GM19328 (cell line): ENCODE data around the gene PSMB3.

Experiments used
- ATAC-seq: cut with Tn5 transposase; IDR thresholded peaks from one replicate; pipeline ENCODE4 v1.9.1; 2021; ENCODE audit warnings: mild to moderate bottlenecking, moderate library complexity; ENCODE audit not compliant: unreplicated experiment

PSMB3 gene

DNA sequence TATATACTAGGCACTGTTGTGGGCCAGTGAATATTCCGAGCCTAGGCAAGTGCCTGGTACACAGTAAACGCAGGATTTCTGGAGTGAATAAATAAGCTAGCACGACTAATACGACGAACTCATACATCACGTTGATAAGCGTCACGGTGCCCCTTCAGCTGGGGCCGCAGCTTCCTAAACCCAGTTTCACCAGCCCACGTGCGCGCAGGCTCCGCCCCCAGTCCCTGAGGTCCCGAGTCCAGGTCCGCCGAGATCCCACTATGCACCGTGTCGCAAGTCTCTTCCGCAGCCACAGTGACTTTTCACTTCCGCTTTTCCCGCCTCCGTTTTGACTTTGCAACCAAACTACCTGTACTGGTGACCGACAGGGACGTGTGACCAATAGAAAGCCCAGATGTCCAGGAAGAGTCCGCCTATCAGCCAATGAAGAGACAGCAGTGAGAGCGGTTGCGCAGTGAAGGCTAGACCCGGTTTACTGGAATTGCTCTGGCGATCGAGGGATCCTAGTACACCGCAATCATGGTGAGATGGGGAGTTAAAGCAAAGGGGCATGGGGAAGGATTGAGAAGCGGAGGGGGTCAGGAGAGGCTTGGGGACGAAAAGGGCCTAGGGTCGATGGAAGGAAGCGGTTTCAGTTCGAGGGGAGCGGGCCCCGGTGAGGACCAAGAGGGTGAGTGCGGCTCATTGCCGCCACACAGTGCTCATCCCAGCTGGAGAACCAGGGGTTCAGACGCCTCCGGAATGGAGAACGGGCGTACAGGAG lies at the start of gene PSMB3:
Gene PSMB3 (plus strand): TSS at position 434 of the 763 bp plus-strand sequence. CDS start 86 bp downstream, at position 520.
- peak; percentile 85 for ATAC-seq

DNA sequence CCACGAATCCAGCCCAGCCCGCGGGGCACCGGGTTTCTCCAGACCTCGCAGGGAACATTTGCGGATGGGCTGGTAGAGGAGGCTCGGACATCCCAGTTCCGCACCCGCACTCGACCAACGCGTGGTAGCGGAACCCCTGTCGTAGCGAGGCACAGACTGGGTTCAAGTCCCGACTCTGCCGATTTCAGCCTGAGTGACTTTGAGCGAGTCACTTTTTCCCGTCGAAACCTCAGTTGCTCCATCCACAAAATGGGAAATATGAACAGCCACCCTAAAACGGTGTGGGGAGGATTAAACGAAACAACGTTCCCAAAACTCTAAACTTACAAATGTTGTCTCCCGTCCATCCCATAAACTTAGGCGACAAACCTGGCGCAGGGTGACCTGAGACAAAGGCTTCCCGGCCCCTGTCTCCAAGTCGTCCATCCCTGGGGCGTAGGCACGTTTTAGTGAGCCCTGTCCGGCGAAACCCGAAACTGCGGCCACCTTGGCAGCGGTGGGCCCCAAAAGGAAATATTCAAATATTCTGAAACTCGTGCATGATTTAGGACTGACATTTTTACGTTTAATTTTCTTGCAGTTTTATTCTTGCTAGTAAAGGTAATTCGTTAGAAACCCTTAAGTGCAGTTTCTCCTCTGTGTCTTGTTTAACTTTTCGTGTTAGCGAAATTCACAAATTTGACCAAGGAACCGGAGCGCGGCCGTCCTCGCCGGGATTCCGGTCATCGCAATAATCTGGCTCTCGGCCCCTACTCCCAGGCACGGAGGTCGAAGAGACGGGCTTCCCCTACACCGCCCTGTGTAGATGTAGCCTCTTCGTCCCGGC lies 49.4 kb upstream of the PSMB3 start:
- ATAC-seq: no peak

DNA sequence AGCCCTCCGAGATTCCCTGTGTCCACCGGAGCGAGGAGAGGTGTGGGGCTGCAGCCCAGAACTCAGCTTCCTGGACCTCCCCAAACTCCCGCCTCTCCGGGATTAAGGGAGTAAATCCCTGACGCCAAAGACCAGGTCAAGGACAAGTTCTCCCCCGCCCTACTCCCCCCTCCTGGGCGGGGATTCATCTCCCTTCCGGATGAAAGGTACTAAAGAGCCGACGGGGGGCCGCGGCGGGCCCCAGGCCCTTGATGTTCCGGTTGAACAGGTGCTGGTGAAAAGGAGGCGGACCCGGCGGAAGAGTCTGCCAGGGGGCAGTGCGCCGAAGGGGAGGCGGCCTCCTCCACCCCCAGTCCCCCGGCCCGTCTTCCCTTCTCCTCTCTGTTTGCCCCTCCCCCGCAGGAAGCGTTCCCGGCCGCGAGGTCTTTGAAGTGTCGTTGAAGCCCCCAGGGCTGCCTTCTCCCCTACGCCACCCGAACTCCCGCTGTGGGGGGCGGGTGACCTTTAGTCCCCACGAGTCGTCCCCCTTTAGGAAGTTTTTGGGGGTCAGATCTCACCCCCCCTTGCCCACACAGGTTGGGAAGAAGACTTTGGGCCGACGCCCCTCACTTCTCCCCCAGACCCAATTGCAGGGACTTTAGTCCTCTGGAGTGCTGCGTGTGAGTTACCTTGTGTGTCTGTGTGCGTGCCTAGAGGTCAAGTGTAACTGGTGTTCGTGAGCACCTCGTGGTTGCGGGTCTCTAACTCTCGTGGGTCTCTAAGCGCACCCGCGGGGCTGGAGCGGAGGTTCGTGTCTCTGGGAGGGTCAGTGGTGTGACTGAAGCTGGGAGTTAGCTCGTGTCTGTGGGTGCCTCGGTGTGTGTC lies 48.6 kb upstream of the PSMB3 start:
- ATAC-seq: no peak

DNA sequence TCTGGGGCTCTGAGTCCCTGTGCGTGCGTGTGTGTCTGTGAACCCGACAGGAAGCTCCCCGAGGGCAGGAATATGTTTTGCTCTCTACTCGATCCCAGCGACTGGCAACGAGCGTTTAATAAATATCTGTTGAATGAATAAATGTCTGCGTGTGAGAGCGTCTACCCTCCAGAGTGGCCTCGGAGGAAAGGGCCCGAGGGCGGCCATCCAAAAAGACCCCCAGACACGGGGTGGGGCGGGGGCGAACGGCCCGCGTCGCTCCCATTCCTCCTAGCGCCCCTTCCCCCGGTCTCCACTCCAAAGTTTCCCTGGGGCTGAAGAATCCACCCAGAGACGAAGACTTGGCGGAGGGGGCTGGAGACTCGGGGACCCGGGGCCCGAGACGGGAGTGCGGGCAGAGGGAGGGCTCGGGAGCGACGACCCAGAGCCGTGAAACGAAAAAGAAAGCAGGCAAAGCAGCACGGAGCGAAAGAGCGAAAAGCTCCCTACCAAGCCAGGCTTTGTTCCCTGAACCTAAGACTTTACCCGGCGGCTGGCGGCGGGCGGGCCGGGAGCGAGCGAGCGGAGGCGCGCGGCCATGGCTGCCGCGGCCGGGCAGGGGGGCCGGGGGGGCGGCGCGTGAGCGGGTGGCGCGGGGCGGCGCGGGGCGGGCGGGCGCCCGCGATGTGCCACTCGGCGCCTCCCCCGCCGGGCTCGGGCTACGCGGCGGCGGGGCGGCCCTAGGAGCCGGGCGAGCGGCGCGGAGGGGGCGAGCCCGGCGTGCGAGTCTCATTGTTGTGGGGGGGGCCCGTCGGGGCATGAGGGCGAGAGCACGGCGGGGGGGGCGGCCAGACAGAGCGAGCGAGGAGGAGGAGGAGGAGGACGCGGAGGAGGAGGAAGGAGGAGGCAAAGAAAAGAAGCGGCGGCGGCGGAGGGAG lies 47.7 kb upstream of the PSMB3 start, which contains the start of gene MLLT6:
Gene MLLT6 (plus strand): TSS at position 668 of the 917 bp plus-strand sequence. CDS start 360 bp downstream, outside the sequence.
- ATAC-seq: no peak

DNA sequence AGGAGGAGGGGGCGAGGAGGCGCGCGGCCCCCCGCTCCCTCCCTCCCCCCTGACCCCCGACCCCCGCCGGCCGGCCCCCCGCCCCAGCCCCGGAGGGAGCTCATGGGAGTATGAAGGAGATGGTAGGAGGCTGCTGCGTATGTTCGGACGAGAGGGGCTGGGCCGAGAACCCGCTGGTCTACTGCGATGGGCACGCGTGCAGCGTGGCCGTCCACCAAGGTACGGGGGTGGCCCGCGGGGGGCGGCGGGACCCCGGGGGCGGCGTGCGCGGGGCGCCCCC lies 47.1 kb upstream of the PSMB3 start:
- ATAC-seq: no peak

DNA sequence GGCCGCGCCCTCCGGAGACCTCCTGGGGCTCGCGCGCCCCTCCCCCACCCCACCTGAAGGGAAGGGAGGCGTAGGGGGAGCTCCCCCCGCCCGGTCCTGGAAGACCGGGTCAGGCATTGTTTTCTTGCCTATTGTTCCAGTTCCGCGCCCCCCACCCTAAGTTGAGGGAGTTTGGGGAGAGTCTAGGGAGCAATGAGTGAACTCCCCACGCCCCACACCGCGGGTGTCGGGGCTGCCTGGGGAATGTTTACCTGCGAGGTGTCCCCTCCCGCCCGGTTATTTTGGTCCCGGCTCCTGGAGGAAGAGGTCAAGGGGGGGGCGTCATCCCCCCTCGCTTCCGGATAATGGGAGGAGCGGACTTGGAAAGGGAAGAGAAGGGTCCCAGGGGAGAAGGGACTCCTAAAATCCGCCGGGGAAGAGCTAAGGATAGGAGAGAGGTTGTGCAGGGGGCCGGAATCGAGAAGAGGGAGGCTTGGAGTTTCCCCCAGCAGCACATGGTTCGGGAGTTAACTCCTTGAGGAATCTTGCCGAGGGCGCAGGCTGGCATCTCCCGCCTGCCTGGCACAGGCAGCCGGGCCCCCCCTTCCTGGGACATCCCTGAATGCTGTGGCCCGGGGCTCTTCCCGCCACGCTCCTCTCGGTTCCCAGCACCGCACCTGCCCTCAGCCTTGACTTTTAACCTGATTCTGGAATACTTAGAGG lies 46.6 kb upstream of the PSMB3 start:
- no peak for ATAC-seq

DNA sequence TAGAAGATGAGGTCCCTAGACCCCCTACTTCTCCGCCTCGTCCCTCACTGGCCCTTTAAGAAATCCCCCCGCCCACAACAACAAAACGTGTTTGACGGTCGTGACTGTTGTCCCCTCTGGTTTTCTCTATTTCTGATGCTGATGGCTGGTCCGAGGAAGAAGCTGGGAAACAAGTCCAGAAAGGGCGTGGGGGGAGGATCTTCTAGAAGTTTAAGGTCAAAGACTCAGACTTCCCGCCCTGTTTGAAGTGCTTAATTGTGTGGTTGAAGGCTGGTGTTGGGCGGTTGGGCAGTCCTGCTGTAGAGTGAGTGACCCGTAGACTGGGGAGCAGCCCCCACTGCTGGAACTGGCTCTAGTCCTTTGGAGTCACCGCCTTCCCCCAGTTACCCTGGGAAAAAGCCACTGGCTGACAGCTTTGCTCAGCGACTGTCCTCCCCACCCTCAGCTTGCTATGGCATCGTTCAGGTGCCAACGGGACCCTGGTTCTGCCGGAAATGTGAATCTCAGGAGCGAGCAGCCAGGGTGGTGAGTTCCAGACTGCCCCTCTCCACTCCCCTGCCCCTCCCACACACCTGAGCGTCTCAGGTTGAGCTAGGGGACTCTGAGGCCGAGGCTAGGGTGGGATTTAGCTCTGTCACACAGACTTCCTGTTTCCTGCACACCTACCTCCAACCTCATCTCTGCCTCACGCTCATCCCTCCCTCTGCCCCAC lies 45.9 kb upstream of the PSMB3 start:
- ATAC-seq: no peak

DNA sequence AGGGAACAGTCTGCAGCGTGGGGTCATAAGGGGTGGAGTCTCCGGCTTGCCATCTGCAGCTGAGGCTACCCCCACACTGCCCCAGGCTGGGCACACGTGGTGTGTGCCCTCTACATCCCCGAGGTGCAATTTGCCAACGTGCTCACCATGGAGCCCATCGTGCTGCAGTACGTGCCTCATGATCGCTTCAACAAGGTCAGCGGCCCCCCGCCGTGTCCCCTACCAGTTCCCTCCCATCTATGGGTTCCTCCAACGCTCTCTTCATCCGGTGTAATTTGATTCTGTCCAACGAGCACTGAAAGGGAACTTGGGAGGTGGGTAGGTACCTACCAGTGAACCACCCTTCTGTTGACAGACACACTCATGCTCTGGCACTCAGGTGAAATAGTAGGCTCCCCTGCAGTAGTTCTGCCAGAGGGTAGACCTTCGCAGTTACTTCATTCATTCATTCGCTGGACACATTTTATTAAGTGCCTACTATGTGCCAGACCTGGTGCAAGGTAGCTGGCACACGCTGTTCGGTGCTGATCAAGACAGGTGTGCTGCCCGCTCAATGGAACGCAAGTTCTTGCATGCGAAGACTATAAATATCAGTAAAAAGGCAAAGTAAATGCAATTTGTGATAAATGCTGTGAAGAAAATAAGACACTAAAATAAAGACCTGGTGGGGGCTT lies 44.7 kb upstream of the PSMB3 start:
- ATAC-seq: no peak

DNA sequence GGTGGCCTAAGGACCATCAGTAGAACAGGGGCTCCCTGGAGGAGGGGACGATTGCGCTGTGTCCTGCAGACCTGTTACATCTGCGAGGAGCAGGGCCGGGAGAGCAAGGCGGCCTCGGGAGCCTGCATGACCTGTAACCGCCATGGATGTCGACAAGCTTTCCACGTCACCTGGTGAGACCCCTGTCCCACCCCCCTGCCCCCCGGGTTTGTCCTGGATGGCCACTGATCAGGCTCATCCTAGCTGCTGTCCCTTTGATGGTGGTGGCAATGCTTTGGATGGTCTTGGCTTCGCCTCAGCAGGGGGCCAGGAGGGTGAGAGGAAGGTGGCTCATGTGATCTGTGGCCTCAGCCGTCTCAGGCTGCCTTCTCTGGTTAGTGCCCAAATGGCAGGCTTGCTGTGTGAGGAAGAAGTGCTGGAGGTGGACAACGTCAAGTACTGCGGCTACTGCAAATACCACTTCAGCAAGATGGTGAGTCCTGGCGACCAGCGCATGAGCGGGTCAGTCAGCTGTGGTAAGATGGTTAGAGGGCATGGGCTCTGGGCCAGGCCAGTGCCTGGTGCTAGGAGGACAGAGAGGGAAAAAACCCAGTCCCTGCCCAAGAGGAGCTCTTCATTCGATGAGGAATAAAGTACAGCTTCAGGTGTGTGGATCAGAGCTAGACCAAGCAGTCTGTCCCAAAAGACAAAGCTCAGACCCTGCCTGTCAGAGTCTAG lies 43.3 kb upstream of the PSMB3 start:
- no peak for ATAC-seq

DNA sequence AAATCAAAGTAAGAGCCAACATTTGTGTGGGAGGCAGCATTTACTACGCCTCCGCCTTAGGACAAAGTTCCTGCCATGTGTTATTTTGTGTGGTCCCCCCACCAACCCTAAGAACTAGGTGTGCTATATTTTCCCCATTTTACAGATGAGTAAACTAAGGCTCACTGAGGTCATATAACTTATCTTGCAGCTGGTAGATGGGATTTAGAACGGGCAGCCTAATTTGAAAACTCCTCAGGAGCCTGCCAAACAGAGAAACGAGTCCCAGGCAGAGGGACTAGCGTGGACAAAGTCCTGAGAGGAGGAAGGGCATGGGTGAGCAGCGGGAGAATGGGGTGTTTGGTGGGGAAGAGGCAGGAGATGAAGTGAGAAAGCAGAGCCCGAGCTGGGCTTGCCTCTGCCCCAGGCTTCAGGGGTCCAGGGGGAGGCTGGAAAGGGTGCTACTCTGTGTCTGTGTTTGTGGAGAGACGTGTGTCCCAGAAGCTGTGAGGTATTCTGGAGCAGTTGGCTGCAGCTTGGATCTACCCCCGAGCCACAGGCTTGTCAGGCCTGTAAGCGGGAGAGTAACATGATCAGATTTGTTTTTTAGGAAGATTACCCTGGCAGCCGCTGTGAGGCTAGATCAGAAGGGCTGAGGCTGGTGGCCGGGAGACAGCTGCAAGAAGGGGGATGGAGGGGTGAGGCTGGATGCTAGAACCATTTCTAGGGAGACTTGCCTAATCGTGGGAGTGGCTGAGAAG lies 42.5 kb upstream of the PSMB3 start:
- no peak for ATAC-seq

DNA sequence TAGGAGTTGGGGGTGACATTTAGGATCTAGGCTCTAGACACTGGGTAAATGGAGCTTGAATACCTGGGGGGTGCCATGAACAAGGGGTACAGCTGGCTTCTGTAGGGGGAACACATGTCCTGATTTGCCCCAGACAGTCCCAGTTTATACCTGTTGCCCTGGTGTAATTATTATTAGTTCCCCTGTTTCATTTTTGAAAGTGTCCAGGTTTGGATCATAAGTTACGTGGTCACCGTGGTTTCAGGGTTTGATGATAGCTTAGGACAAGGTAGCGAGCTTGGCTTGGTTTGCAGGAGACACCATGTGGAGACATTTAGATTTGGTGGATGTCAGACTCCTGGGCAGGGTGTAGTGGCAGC lies 42.0 kb upstream of the PSMB3 start:
- no peak for ATAC-seq

DNA sequence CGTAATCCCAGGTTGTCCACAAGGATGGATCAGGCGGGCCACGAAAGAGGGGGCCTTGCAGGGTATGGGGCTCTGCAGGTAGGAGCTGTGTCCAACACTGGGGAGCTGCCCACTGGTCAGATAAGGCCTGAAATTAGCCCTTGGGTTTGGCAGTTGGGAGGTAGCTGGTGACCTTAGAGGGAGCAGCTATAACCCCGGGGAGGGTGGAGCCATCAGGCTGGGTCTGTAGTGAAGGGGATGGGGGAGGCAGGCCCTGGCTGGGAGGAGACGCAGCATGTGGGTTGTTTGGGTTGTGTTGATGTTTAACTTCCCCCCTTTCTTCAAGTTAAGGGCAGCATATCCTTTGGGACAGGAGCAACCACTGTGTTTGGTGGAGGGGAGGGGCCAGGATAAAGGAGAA lies 41.6 kb upstream of the PSMB3 start:
- ATAC-seq: no peak

DNA sequence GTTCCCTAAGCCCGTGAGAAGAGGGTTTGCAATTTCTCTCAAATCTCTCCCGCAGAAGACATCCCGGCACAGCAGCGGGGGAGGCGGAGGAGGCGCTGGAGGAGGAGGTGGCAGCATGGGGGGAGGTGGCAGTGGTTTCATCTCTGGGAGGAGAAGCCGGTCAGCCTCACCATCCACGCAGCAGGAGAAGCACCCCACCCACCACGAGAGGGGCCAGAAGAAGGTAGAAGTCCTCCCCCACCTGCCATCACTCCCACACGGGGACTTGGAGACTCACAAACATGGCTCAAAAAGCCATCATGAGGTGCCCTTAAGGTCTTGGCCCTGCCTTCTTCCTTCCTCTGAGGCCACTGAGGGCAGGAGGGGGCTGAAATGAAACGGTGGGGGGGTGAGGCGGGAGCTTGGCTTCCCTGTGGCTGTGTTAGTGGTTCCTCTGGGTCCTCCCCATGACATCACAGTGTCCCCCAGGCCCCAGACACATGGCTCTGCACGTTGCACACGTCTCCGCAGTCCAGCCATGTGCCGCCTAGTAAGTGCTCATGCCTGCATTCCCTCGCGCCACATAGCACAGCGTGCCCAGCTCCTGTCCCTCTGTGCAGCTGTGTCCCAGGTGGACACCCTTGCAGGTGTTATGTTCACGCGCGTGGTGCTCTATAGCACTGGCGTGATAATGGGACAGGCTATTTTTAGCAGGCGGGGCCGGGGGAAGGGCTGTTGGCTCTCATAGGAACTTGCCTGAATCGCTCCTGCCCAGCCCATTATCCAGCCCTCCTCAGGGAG lies 40.6 kb upstream of the PSMB3 start:
- ATAC-seq: no peak

DNA sequence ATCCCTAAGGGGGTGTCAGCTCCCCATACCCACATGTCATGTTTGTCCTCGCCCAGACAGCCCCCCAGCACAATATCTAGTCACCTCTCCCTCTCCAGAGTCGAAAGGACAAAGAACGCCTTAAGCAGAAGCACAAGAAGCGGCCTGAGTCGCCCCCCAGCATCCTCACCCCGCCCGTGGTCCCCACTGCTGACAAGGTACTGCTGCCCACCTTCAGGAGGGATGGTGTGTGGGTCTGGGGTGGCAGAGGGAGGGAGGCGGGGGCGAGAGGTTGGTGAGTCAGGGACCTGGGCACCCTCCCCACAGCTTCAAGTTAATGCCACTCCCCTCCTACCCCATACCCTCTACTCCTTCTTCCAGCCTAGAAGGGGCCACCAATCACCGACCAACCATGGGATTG lies 39.9 kb upstream of the PSMB3 start:
- ATAC-seq: no peak

DNA sequence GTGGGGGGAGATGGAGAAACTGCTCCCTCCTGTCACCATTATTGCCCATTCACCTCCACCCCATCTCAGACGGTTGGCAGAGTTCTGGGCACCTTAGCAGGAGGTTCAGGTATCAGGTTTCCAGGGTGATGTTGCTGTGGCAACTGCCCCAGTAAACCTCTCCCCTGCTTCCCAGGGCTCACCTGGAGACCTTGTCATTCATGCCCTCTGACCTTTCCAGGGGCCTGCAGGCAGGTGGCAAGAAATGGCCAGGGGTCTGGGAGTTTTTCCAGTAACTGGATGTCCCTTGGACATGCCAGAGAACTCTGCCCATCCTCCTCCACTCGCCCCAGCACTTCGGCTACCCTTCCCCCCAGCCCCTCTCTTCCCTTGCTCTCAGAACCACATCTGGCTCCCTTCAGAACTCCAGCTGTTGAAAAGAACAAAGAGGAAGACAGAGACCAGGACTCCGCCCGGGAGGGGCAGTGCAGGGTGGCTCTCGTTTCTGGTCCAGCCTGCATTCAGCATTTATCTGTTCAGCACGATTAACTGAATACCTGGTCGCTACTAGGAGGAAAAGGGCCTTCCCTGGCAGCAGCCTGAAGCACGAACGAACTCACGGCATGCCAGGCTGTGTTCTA lies 39.0 kb upstream of the PSMB3 start:
- no peak for ATAC-seq
